IPS-18a (cell line): ENCODE data around the gene SLC7A8.

Experiments
- H3K27ac ChIP-seq: one replicate; pipeline ENCODE4 v1.5.1; 2013; ENCODE audit warnings: low read length
- H3K27me3 ChIP-seq: one replicate; pipeline ENCODE4 v1.6.1; 2013; ENCODE audit warnings: mild to moderate bottlenecking, low read length; ENCODE audit not compliant: control insufficient read depth, insufficient read depth
- H3K36me3 ChIP-seq: one replicate; pipeline ENCODE4 v1.6.1; 2013; ENCODE audit warnings: low read depth, low read length; ENCODE audit not compliant: control insufficient read depth
- H3K4me1 ChIP-seq: one replicate; pipeline ENCODE4 v1.6.1; 2013; ENCODE audit warnings: low read depth, low read length; ENCODE audit not compliant: control insufficient read depth
- H3K4me3 ChIP-seq: one replicate; pipeline ENCODE4 v1.5.1; 2013; ENCODE audit warnings: low read length
- H3K9ac ChIP-seq: one replicate; pipeline ENCODE4 v1.6.1; 2013; ENCODE audit warnings: mild to moderate bottlenecking, low read length, moderate library complexity
- H3K9me3 ChIP-seq: one replicate; pipeline ENCODE4 v1.6.1; 2013; ENCODE audit warnings: low read depth, low read length; ENCODE audit not compliant: control insufficient read depth

The SLC7A8 gene

DNA sequence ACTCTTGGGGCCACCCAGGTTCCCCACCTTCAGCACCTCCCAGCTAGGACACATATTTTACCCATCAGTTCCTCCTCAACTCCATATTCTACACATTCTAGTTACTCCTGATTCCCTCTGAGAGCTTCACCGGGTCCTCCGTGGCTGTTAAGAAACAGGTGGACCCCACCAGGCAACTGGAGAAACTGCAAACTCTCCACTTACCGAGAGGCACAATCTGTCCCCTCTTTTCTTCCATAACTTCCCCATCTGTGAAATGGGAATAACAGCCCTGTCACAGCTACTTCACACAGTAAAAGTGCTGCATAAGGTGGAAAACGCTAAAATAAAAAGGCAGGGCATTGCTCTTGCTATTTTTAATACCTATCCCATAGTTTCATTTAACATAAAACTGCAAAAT is 1.5 kb downstream of the SLC7A8 start:
- no peak overlapping the region for H3K27ac ChIP-seq
- H3K36me3 ChIP-seq: peaks cover 12% of the 10 kb centered on the region
- H3K4me3 ChIP-seq: peak overlapping the region; percentile 78
- H3K9me3 ChIP-seq: no peaks in the 10 kb centered on the region
- peak overlapping the region; percentile 64 for H3K9ac ChIP-seq
- peaks cover 22% of the 10 kb centered on the region for H3K4me1 ChIP-seq
- no peaks in the 10 kb centered on the region for H3K27me3 ChIP-seq

DNA sequence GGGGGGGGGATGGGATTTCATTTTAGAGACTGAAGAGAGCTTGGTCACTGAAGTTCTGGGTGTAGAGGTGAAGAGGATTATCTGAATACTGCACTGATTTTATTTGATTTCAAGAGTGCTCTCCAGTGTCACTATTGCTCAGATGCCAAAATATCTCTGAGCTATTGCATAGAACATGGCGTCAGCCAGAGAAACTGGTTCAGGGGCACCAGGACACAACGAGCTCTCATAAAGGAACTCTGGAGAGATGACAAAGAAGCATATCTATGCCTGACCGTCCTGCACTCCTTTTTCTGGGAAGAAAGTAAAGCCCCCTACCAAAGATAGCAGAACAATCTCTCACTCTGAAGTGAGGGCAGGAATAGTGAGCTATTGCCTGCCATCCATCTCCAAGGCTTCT is 2.0 kb downstream of the SLC7A8 start:
- no peak overlapping the region for H3K9ac ChIP-seq
- peaks cover 12% of the 10 kb centered on the region for H3K36me3 ChIP-seq
- H3K9me3 ChIP-seq: no peaks in the 10 kb centered on the region
- H3K4me3 ChIP-seq: peak overlapping the region; percentile 78
- H3K27me3 ChIP-seq: no peaks in the 10 kb centered on the region
- H3K27ac ChIP-seq: no peak overlapping the region
- H3K4me1 ChIP-seq: peaks cover 20% of the 10 kb centered on the region

DNA sequence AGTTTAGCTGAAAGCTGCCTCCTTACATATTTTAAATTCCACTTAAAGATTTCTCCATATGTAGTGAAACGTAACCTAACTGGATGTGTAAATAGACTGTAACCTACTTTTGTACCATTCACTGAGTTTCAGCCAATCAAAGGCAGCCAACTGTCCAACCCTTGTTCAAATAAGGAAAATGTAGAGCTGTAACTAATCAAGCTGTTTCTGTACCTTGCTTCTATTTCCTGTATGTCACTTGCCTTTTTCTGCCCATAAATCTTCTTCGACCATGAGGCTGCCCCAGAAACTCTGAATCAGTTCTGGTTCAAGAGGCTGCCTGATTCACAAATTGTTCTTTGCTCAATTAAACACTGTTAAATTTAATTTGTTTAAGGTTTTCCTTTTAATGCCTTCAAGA is 6.3 kb downstream of the SLC7A8 start:
- H3K27ac ChIP-seq: no peak overlapping the region

DNA sequence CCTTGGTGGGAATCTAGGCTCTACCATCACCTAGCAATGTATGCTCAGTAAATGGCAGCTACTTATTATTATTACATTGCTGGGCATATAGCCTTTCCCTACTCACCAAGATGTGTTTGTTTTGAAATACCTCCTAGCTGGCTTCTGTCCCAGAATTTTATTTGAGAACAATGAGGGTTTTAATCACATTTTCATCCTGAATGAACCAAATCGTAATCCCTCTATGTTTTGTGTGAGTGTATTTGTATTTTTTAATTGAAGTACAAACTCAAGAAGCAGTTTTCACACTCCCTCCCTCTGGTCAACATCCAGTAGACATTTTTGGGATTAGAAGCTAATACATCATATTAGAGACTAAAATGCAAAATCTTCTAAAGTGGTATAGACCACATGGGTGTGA is 7.6 kb downstream of the SLC7A8 start:
- Histone ChIP-seq H3K4me3 (no peak overlapping the region), H3K27ac (no peak overlapping the region), H3K27me3 (no peaks in the 10 kb centered on the region), H3K36me3 (peaks cover 30% of the 10 kb centered on the region), H3K4me1 (peaks cover 36% of the 10 kb centered on the region), H3K9ac (no peak overlapping the region), H3K9me3 (no peaks in the 10 kb centered on the region)

More for the DNA sequence above, 6.3 kb downstream of the SLC7A8 start:
- Histone ChIP-seq H3K9ac (no peak overlapping the region), H3K27me3 (no peaks in the 10 kb centered on the region), H3K4me3 (no peak overlapping the region), H3K36me3 (peaks cover 20% of the 10 kb centered on the region), H3K4me1 (peaks cover 37% of the 10 kb centered on the region), H3K9me3 (no peaks in the 10 kb centered on the region)

DNA sequence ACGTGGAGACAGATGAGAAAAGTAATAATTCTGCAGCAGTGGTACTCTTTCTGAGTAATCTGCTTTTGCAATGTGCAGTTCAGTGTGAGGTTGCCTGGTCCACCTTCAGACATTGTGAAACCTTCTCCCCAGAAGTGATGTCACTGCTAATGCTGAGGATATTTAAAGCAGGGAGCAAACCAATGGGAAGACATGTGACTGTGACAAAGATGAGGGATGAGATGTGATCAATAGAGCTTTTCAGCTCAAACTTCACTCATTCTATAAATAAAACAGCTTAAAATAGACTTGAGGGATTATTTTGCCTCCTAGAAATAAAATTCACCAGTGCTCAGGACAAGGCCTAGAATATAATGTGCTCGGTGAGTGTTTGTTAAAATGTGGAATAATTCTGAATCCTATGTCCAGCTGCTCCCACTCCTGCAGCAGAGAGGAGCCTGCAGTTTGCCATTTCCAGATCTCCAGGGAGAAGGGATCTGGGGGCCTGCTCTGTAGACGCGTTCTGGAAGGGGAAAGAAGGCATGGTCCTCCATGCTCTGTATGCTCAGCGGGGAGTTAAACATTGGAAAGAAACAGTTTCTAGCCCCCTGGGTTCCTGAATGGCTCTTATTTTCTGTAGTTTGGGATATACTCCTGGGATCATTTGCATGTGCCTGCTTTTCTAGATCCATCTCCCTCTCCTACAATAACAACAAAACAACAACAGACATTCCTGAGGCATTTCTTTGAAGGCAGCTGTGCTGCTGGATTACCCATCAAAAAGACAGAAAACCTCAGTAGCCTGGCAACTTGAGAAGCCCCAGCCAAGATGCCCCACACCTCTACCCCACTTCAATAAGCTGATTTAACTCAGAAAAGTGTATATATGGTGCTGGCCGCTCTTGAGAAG is 8.9 kb downstream of the SLC7A8 start:
- Histone ChIP-seq H3K9ac (no peak overlapping the region), H3K27me3 (no peaks in the 10 kb centered on the region), H3K36me3 (peaks cover 30% of the 10 kb centered on the region), H3K27ac (no peak overlapping the region), H3K4me1 (peaks cover 31% of the 10 kb centered on the region), H3K4me3 (peak overlapping the region; percentile 3), H3K9me3 (no peaks in the 10 kb centered on the region)

DNA sequence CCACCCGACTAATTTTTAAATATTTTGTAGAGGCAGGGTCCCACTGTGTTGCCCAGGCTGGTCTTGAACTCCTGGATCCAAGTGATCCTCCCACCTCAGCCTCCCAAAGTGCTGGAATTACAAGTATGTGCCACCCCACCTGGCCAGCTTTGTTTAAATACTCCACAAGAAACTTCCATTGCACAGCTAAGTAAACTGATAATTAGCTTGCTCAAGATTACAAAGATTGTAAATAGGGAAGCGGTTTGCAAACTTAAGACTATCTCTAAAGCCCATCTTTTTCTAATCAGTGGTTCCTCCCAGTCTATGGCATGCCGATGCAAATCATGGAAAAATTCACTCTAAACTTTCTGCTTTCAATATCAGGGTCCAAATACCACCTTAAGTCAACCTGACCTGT is 9.7 kb downstream of the SLC7A8 start:
- Histone ChIP-seq H3K27me3 (no peaks in the 10 kb centered on the region), H3K4me1 (peaks cover 28% of the 10 kb centered on the region), H3K9ac (no peak overlapping the region), H3K4me3 (no peak overlapping the region), H3K9me3 (no peaks in the 10 kb centered on the region), H3K36me3 (peaks cover 30% of the 10 kb centered on the region), H3K27ac (no peak overlapping the region)

DNA sequence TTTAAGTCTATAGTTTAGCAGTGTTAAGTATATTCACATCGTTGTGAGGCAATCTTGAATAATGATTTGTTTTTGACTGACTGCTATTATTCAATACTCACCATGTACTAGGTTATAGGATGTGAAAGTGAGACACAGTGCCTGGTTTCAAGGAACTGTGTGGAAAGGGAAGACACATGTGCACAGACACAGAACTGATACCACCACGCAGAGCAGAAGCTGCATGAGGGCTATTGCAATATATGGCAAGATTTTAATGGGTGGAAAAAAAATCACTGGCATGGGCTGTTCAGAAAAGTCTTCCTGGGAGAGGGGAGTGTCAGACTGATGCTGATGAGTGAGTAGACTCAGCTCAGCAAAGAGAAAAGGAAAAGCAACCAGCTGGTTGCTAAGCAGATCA is 10.4 kb downstream of the SLC7A8 start:
- Histone ChIP-seq H3K36me3 (peaks cover 27% of the 10 kb centered on the region), H3K4me1 (peaks cover 27% of the 10 kb centered on the region), H3K4me3 (no peak overlapping the region), H3K27me3 (no peaks in the 10 kb centered on the region), H3K9me3 (no peaks in the 10 kb centered on the region), H3K9ac (no peak overlapping the region), H3K27ac (no peak overlapping the region)

DNA sequence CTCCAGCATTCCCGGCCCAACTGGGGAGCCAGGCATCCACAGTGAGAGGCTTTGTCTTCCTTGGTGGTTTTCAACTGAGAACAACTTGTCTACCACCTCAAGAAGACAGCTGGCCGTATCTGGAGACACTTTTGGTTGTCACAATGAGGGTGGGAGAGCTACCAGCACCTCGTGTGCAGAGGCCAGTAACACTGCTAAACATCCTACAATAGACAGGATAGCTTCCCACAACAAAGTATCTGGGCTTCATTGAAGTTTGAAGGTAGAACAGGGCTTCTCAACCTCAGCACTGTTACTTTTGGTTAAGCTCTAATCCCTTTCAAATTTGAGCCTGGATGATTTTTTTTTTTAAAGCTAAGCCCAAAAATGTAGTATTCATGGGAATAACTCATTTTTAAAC is 10.9 kb downstream of the SLC7A8 start:
- no peaks in the 10 kb centered on the region for H3K27me3 ChIP-seq
- no peaks in the 10 kb centered on the region for H3K9me3 ChIP-seq
- peaks cover 27% of the 10 kb centered on the region for H3K4me1 ChIP-seq
- H3K36me3 ChIP-seq: peaks cover 24% of the 10 kb centered on the region
- no peak overlapping the region for H3K27ac ChIP-seq
- H3K9ac ChIP-seq: no peak overlapping the region
- no peak overlapping the region for H3K4me3 ChIP-seq

DNA sequence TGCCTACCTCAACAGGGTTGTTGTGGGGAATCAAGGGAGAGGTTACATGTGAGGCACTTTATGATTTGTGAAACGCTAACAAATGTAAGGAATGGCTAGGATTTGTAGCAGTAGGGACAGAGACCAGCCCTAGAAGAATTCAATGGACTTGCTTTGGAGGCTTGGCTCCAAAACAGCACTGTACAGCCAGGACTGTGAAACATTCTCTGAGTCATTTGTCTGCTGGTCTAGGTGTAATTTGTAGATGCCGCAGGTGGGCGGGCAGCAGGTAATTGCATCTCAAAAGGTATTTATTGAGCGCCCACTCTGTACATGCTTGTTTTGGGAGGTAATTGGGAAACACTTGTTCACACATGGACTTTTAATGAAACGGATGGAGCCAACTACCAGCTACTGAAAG is 11.4 kb downstream of the SLC7A8 start:
- no peak overlapping the region for H3K27ac ChIP-seq
- peaks cover 24% of the 10 kb centered on the region for H3K36me3 ChIP-seq
- H3K9ac ChIP-seq: no peak overlapping the region
- H3K4me3 ChIP-seq: no peak overlapping the region
- H3K27me3 ChIP-seq: no peaks in the 10 kb centered on the region
- peaks cover 27% of the 10 kb centered on the region for H3K4me1 ChIP-seq
- H3K9me3 ChIP-seq: no peaks in the 10 kb centered on the region

DNA sequence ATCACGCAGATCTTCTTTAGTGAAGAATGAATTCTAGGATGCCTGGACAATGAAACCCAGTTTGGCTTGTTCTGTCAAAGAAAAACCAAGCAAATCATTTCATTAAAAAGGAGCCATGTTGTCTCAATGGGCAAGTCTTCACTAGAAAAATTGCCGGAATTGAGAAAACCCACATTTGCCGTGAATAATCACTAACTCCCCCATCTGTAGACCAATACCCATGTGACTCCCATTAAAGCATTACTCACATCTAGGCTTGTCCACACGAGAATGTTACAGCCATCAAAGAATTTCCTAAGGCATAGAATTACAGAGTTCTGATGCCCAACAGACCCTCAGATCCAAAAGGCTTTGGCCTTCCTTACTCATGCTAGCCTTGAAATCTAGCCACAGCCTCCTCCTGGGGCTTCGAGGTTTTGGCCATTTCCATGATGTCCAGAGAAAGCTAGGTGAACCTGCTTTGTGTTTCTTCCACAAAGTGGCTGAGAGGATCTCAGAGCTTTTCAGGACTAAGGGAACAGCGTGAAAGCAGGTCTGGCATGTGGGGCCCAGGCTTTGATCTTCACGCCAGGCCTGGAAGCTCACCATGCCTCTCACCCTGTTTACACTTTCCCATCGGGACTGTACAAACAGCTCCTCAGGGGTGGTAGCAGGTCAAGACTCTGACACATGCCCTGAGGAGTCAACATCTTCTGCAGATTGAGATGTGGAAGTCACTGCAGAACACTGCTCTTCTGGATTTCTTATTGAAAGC is 12.1 kb downstream of the SLC7A8 start:
- Histone ChIP-seq H3K27ac (no peak overlapping the region), H3K9ac (no peak overlapping the region), H3K4me3 (no peak overlapping the region), H3K36me3 (peaks cover 31% of the 10 kb centered on the region), H3K9me3 (no peaks in the 10 kb centered on the region), H3K4me1 (peaks cover 27% of the 10 kb centered on the region), H3K27me3 (no peaks in the 10 kb centered on the region)

DNA sequence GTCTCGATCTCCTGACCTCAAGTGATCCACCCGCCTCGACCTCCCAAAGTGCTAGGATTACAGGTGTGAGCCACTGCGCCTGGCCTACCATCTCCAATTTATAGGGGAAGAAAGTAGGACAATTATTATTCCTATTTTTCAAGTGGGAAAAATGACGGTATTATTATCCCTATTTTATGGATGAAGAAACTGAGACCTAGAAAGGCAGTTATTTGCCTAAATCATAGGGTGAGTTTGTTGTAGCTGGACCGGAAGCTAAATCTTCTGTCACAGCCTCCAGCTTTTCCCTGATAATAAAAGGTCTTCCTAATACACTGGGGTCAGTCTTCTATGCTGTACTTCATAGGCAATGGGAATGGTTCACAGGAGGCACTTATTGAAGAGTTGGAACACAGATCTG is 13.8 kb downstream of the SLC7A8 start:
- no peaks in the 10 kb centered on the region for H3K27me3 ChIP-seq
- no peaks in the 10 kb centered on the region for H3K9me3 ChIP-seq
- H3K27ac ChIP-seq: no peak overlapping the region
- no peak overlapping the region for H3K4me3 ChIP-seq
- H3K9ac ChIP-seq: no peak overlapping the region
- peaks cover 43% of the 10 kb centered on the region for H3K36me3 ChIP-seq
- peaks cover 11% of the 10 kb centered on the region for H3K4me1 ChIP-seq
